HepG2 (cell line): ENCODE measurements around the gene ELOA2. TPM values are rescaled to one million over a fixed set of nuclear protein-coding genes. Genes with fewer than 3 reads are reported as not detected.

Source experiments
- ATAC-seq: fragments of 200-7000 bp; cut with Tn5 transposase; 3 replicates; pipeline ENCODE4 v1.9.1; 2020; ENCODE audit warnings: mild to moderate bottlenecking, moderate library complexity
- BruUV-seq: library from RNA; stranded (reverse); fragments of 400-500 nt; replicated peaks from 2 replicates; lab custom pipeline; 2021; lab: Mats Ljungman, UMichigan
- CTCF ChIA-PET: fragments of 300-600 bp; formaldehyde crosslinking; extraction: SDS; loops from one replicate; lab custom pipeline; 2021; ENCODE audit warnings: low total read pairs, inconsistent platforms, low intra/inter-chr PET ratio; lab: Yijun Ruan, JAX
- POLR2A ChIA-PET: fragments of 350-600 bp; sonication (Branson Sonifier 250); formaldehyde crosslinking; loops from one replicate; lab custom pipeline; 2020; ENCODE audit warnings: antibody characterized with exemption, inconsistent platforms; lab: Yijun Ruan, JAX
- DNase-seq: peaks from one replicate; pipeline ENCODE4 v3.0.0-alpha.2; 2015; ENCODE audit warnings: low spot score
- FAIRE-seq: peaks from 3 replicates; lab custom pipeline; 2011; peaks lifted over from hg19 to GRCh38; lab: Jason Lieb, UNC
- H2AFZ ChIP-seq: one replicate; pipeline ENCODE4 v1.6.1; 2011; ENCODE audit warnings: low read length, inconsistent platforms
- H3K27ac ChIP-seq: fragments of 300-600 bp; 3 replicates; pipeline ENCODE4 v1.8.0; 2011; ENCODE audit warnings: mixed run types, mild to moderate bottlenecking, mixed read lengths, low read length, inconsistent platforms; ENCODE audit not compliant: insufficient read depth; ENCODE audit errors: extremely low read length
- H3K27me3 ChIP-seq, 2 experiments: fragments of 200-600 bp in 1 of 2; 2 replicates in 1 of 2; 3 replicates in 1 of 2; pipeline versions ENCODE4 v1.6.0 to v1.8.0; 2011; ENCODE audit warnings: low read length in 2 of 2, mild to moderate bottlenecking in 2 of 2, moderate library complexity in 2 of 2, inconsistent platforms in 1 of 2; ENCODE audit not compliant: insufficient read depth in 2 of 2, control insufficient read depth in 1 of 2
- H3K36me3 ChIP-seq, 2 experiments: fragments of 200-600 bp in 1 of 2; replicated peaks in 1 of 2; 2 replicates in 1 of 2; 3 replicates in 1 of 2; pipeline versions ENCODE4 v1.5.1 to v1.8.0; 2011; ENCODE audit warnings: low read length in 2 of 2, inconsistent platforms in 1 of 2; ENCODE audit not compliant: insufficient read depth in 2 of 2, control insufficient read depth in 1 of 2
- H3K4me1 ChIP-seq: 2 replicates; pipeline ENCODE4 v1.5.1; 2012; ENCODE audit warnings: low read length, inconsistent platforms; ENCODE audit not compliant: insufficient read depth
- H3K4me2 ChIP-seq: 2 replicates; pipeline ENCODE4 v1.6.0; 2011; ENCODE audit warnings: low read depth, low read length, inconsistent platforms
- H3K4me3 ChIP-seq, 3 experiments: fragments of 200-600 bp in 1 of 3; sonication (generic), shearing (Covaris generic) in 1 of 3; replicated peaks in 1 of 3; 2 replicates each; pipeline ENCODE4 v1.5.1; 2011 to 2016; ENCODE audit warnings: low read length in 3 of 3, inconsistent platforms in 2 of 3, low read depth in 2 of 3, mild to moderate bottlenecking in 2 of 3, control low read depth in 1 of 3, mixed read lengths in 1 of 3; ENCODE audit not compliant: insufficient read depth in 1 of 3
- H3K79me2 ChIP-seq: one replicate; pipeline ENCODE4 v1.6.1; 2011; ENCODE audit warnings: low read length, inconsistent platforms; ENCODE audit not compliant: insufficient read depth
- H3K9ac ChIP-seq: 2 replicates; pipeline ENCODE4 v1.6.0; 2011; ENCODE audit warnings: mild to moderate bottlenecking, low read depth, low read length, inconsistent platforms; ENCODE audit not compliant: insufficient read depth
- H3K9me3 ChIP-seq: 2 replicates; pipeline ENCODE4 v1.5.1; 2012; ENCODE audit warnings: mild to moderate bottlenecking, low read length
- H4K20me1 ChIP-seq: 2 replicates; pipeline ENCODE4 v1.6.0; 2011; ENCODE audit warnings: inconsistent platforms, mild to moderate bottlenecking, low read length, moderate library complexity; ENCODE audit not compliant: insufficient read depth
- FOXK1 ChIP-seq: sonication (generic); formaldehyde crosslinking; IDR thresholded peaks from 2 replicates; pipeline ENCODE4 v1.4.0; 2020; ENCODE audit warnings: low read depth, missing genetic modification reagents, borderline replicate concordance
- FOXK2 ChIP-seq: fragments of 450-650 bp; IDR thresholded peaks from 2 replicates; pipeline ENCODE4 v1.6.1; 2016
- MED13 ChIP-seq: sonication (generic); formaldehyde crosslinking; IDR thresholded peaks from 2 replicates; pipeline ENCODE4 v1.5.0; 2020; ENCODE audit warnings: missing genetic modification reagents
- MEF2D ChIP-seq: sonication (generic); formaldehyde crosslinking; IDR thresholded peaks from 2 replicates; pipeline ENCODE4 v1.5.1; 2020; ENCODE audit warnings: mild to moderate bottlenecking, missing genetic modification reagents
- NCOR1 ChIP-seq: fragments of 200-600 bp; sonication (generic); IDR thresholded peaks from 2 replicates; pipeline ENCODE4 v1.7.0; 2017; ENCODE audit warnings: antibody characterized with exemption, low read length, borderline replicate concordance
- NFKBIZ ChIP-seq: IDR thresholded peaks from 2 replicates; pipeline ENCODE4 v1.6.1; 2018; ENCODE audit warnings: missing genetic modification reagents, missing compliant biosample characterization
- PCBP2 ChIP-seq: fragments of 200-400 bp; formaldehyde crosslinking; optimal IDR thresholded peaks from 2 replicates; pipeline ENCODE3; 2018; ENCODE audit warnings: low read length, low read depth; ENCODE audit not compliant: poor library complexity, severe bottlenecking
- PHF8 ChIP-seq: sonication (generic); formaldehyde crosslinking; IDR thresholded peaks from 2 replicates; pipeline ENCODE4 v1.5.0; 2020; ENCODE audit warnings: missing genetic modification reagents
- PPARG ChIP-seq: conservative IDR thresholded peaks from 2 replicates; pipeline ENCODE4 v1.6.1; 2016; ENCODE audit warnings: missing biosample characterization, missing genetic modification reagents
- SMARCE1 ChIP-seq: fragments of 450-650 bp; IDR thresholded peaks from 2 replicates; pipeline ENCODE4 v1.6.1; 2017; ENCODE audit warnings: borderline replicate concordance
- SRSF1 ChIP-seq: fragments of 200-400 bp; formaldehyde crosslinking; optimal IDR thresholded peaks from 2 replicates; pipeline ENCODE3; 2017; ENCODE audit warnings: mild to moderate bottlenecking, low read depth, low read length, moderate library complexity
- TAF1 ChIP-seq: sonication (generic); formaldehyde crosslinking; IDR thresholded peaks from 2 replicates; pipeline ENCODE4 v1.4.0; 2020; ENCODE audit warnings: missing genetic modification reagents
- ZBTB1 ChIP-seq: sonication (generic); formaldehyde crosslinking; IDR thresholded peaks from 2 replicates; pipeline ENCODE4 v1.4.0; 2020; ENCODE audit warnings: missing genetic modification reagents, borderline replicate concordance
- ZC3H4 ChIP-seq: sonication (generic); formaldehyde crosslinking; IDR thresholded peaks from 2 replicates; pipeline ENCODE4 v1.4.0; 2020; ENCODE audit warnings: missing genetic modification reagents, borderline replicate concordance
- ZNF383 ChIP-seq: sonication (generic); formaldehyde crosslinking; IDR thresholded peaks from 2 replicates; pipeline ENCODE4 v1.4.0; 2020; ENCODE audit warnings: missing genetic modification reagents, mild to moderate bottlenecking, borderline replicate concordance
- ZNF556 ChIP-seq: sonication (generic); formaldehyde crosslinking; IDR thresholded peaks from 2 replicates; pipeline ENCODE4 v1.4.0; 2020; ENCODE audit warnings: mild to moderate bottlenecking, missing genetic modification reagents, borderline replicate concordance
- ZNF574 ChIP-seq: sonication (generic); formaldehyde crosslinking; IDR thresholded peaks from 2 replicates; pipeline ENCODE4 v1.4.0; 2020; ENCODE audit warnings: missing genetic modification reagents
- ZNF713 ChIP-seq: sonication (generic); formaldehyde crosslinking; IDR thresholded peaks from 2 replicates; pipeline ENCODE4 v1.4.0; 2020; ENCODE audit warnings: mild to moderate bottlenecking, missing genetic modification reagents
- ZNF776 ChIP-seq: sonication (generic); formaldehyde crosslinking; IDR thresholded peaks from 2 replicates; pipeline ENCODE4 v1.4.0; 2020; ENCODE audit warnings: mild to moderate bottlenecking, missing genetic modification reagents
- ZSCAN20 ChIP-seq: sonication (generic); formaldehyde crosslinking; IDR thresholded peaks from 2 replicates; pipeline ENCODE4 v1.4.0; 2020; ENCODE audit warnings: missing genetic modification reagents, mild to moderate bottlenecking, borderline replicate concordance
- WGBS: methylation state at CpG from one replicate; pipeline ENCODE4 v1.1.6; 2017; ENCODE audit warnings: low lambda C conversion rate; 5-methylcytosine and 5-hydroxymethylcytosine counted together
- in situ Hi-C: cut with HindIII; loops from 2 replicates; pipeline ENCODE4 v1.10.0; 2017; ENCODE audit warnings: low pct_unique_long_range_greater_than_20kb; ENCODE audit not compliant: extremely low pct_ligation_motif_present
- intact Hi-C: fragments of 100-400 bp; cut with micrococcal nuclease; formaldehyde crosslinking; loops from one replicate; pipeline ENCODE4 v1.10.0; 2022; ENCODE audit not compliant: unreplicated experiment
- polyA plus RNA-seq, 8 experiments: library from polyadenylated mRNA; depleted of rRNA in 3 of 8; stranded (reverse) in 7 of 8; unstranded in 1 of 8; fragments of >200 nt; fragmentation: Illumina TruSeq in 4 of 8; extraction: Trizol in 4 of 8; gene quantifications; 2 replicates each; pipeline versions ENCODE4 v1.2.1 to v1.2.3, GENCODE V29; 2011 to 2016; ENCODE audit warnings: low read depth in 4 of 8, missing spikeins in 1 of 8, mixed read lengths in 1 of 8; ENCODE audit not compliant: insufficient read depth in 1 of 8
- total RNA-seq, 5 experiments: library from RNA; depleted of rRNA; stranded (reverse); fragments of >200 nt; fragmentation: Illumina TruSeq; extraction: Trizol; gene quantifications; 2 replicates each; pipeline ENCODE4 v1.2.3, GENCODE V29; 2016; ENCODE audit warnings: low read depth in 1 of 5

Gene ELOA2
- total and polyA plus RNA-seq, 2 of the 13 experiments (the other 11 are each of a cell fraction or from before 2014, with no cell fraction given): not detected

DNA sequence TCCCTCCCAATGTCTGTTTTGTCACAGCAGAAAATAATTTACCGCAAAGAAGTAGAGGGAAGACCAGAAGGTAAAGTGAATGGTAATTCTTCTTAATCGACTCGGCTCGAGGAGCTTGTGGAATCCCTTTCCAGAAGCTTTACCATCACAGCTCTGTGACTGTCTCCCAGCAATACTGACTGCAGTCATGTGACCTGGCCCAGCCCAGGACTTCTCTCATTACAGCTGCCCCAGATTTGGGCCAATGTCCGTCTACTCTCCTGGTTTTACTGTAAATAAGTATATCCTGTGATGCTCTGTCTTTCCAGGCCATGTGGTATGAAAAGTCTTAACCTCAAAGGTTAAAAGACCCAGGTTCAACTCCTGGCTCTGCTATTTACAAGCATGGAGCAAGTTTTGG lies 18.9 kb upstream of the ELOA2 start:
- FAIRE-seq (no peak), ATAC-seq (no peak), DNase-seq (no peak)
- in situ Hi-C loops: no loop called here
- WGBS: 33% methylated on average over 5 of the region's 5 CpGs
- no TSS peak for BruUV-seq
- CTCF ChIA-PET: no interaction called here
- H3K4me3 ChIP-seq: no peak overlapping the region
- no peak overlapping the region for H3K27ac ChIP-seq
- H3K4me1 ChIP-seq: no peaks in the 10 kb centered on the region
- intact Hi-C loops: no loop called here
- peaks cover 0 to 4% of the 10 kb centered on the region in 2 experiments; a peak in 2 of 5 replicates for H3K27me3 ChIP-seq
- no peaks in the 10 kb centered on the region for H3K36me3 ChIP-seq
- H2AFZ ChIP-seq: no peak overlapping the region
- H3K9ac ChIP-seq: no peak overlapping the region
- H3K4me2 ChIP-seq: no peak overlapping the region
- no peaks in the 10 kb centered on the region for H3K9me3 ChIP-seq
- POLR2A ChIA-PET: no interaction called here
- no peak for TF ChIP-seq ZC3H4
- TF ChIP-seq TAF1 (CRISPR knock-in tag): no peak
- no peak for TF ChIP-seq SMARCE1
- TF ChIP-seq MEF2D (CRISPR knock-in tag): no peak
- no peak for TF ChIP-seq ZNF556 (CRISPR knock-in tag)
- TF ChIP-seq ZBTB1 (CRISPR knock-in tag): no peak
- TF ChIP-seq MED13 (CRISPR knock-in tag): no peak
- TF ChIP-seq NCOR1: no peak
- no peak for TF ChIP-seq ZNF713
- TF ChIP-seq FOXK2: no peak
- no peak for TF ChIP-seq PCBP2
- TF ChIP-seq ZNF383: no peak
- TF ChIP-seq FOXK1 (CRISPR knock-in tag): no peak
- TF ChIP-seq ZSCAN20 (CRISPR knock-in tag): no peak
- TF ChIP-seq PHF8 (CRISPR knock-in tag): no peak
- no peak for TF ChIP-seq NFKBIZ
- TF ChIP-seq SRSF1: no peak
- no peak for TF ChIP-seq PPARG (CRISPR knock-in tag)
- no peak for TF ChIP-seq ZNF776 (CRISPR knock-in tag)
- TF ChIP-seq ZNF574 (CRISPR knock-in tag): no peak
- no peaks in the 10 kb centered on the region for H3K79me2 ChIP-seq
- H4K20me1 ChIP-seq: no peaks in the 10 kb centered on the region
